HCT116 (cell line): ENCODE data around the gene MRPS34. TPM values are rescaled to one million over a fixed set of nuclear protein-coding genes. Genes with fewer than 3 reads are reported as not detected.

ENCODE experiments used
- ATAC-seq: fragments of 200-7000 bp; cut with Tn5 transposase; 2 replicates; pipeline ENCODE4 v1.9.1; 2020; ENCODE audit warnings: mild to moderate bottlenecking, moderate library complexity
- BruUV-seq: library from RNA; stranded (reverse); fragments of 400-500 nt; replicated peaks from 2 replicates; lab custom pipeline; 2021; lab: Mats Ljungman, UMichigan
- CTCF ChIA-PET: fragments of 300-600 bp; sonication (Branson Sonifier 250); formaldehyde crosslinking; loops from one replicate; lab custom pipeline; 2021; ENCODE audit warnings: antibody characterized with exemption; lab: Charles Lee
- POLR2A ChIA-PET: fragments of 300-600, 350-600 bp; sonication (Branson Sonifier 250); formaldehyde crosslinking; loops from one replicate; lab custom pipeline; 2021; ENCODE audit warnings: antibody characterized with exemption; lab: Charles Lee
- RAD21 ChIA-PET, 2 experiments: fragments of 300-600 bp; sonication (Branson Sonifier 250); formaldehyde crosslinking; loops; one replicate each; lab custom pipeline; 2023; ENCODE audit warnings: low total read pairs in 2 of 2; ENCODE audit not compliant: uncharacterized antibody in 2 of 2, unreplicated experiment in 2 of 2, low non-redundant PET in 1 of 2; lab: Charles Lee
- DNase-seq: peaks from one replicate; pipeline ENCODE4 v3.0.0-alpha.2; 2010; ENCODE audit warnings: low read depth, low spot score
- H2AFZ ChIP-seq: fragments of 200-600 bp; shearing (Covaris generic), sonication (generic); 2 replicates; pipeline ENCODE4 v1.6.1; 2017; ENCODE audit warnings: low read depth, mixed run types, mixed read lengths, antibody characterized with exemption, low read length; ENCODE audit not compliant: poor library complexity, severe bottlenecking
- H3K27ac ChIP-seq: 2 replicates; pipeline ENCODE4 v1.5.1; 2012; ENCODE audit warnings: low read depth, low read length
- H3K27me3 ChIP-seq: fragments of 200-600 bp; sonication (generic); 2 replicates; pipeline ENCODE4 v1.6.1; 2016; ENCODE audit warnings: mixed run types, low read length, mixed read lengths; ENCODE audit not compliant: insufficient read depth
- H3K36me3 ChIP-seq, 2 experiments: fragments of 200-500 bp in 1 of 2; fragments of 200-600 bp in 1 of 2; sonication (Bioruptor generic) in 1 of 2; sonication (generic) in 1 of 2; 2 replicates each; pipeline versions ENCODE4 v1.5.1 to v1.6.1; 2014 to 2016; ENCODE audit warnings: low read length in 2 of 2, inconsistent platforms in 1 of 2, mixed read lengths in 1 of 2, mixed run types in 1 of 2; ENCODE audit not compliant: insufficient read depth in 2 of 2, control insufficient read depth in 1 of 2
- H3K4me1 ChIP-seq, 2 experiments: fragments of 200-600 bp in 1 of 2; sonication (generic) in 1 of 2; 2 replicates each; pipeline versions ENCODE4 v1.5.1 to v1.6.1; 2012 to 2017; ENCODE audit warnings: low read length in 2 of 2, inconsistent platforms in 1 of 2, mild to moderate bottlenecking in 1 of 2, mixed read lengths in 1 of 2, mixed run types in 1 of 2, moderate library complexity in 1 of 2; ENCODE audit not compliant: insufficient read depth in 2 of 2, control insufficient read depth in 1 of 2
- H3K4me2 ChIP-seq: fragments of 200-600 bp; sonication (generic); 2 replicates; pipeline ENCODE4 v1.6.1; 2017; ENCODE audit warnings: mixed run types, low read length, mixed read lengths
- H3K4me3 ChIP-seq, 2 experiments: fragments of 200-600 bp in 1 of 2; sonication (generic) in 1 of 2; replicated peaks in 1 of 2; 2 replicates each; pipeline ENCODE4 v1.5.1; 2011 to 2016; ENCODE audit warnings: low read length in 2 of 2, control low read depth in 1 of 2, low read depth in 1 of 2, mild to moderate bottlenecking in 1 of 2, mixed read lengths in 1 of 2, mixed run types in 1 of 2
- H3K79me2 ChIP-seq: fragments of 200-600 bp; sonication (generic); 2 replicates; pipeline ENCODE4 v1.6.1; 2017; ENCODE audit warnings: mild to moderate bottlenecking, mixed run types, low read length, moderate library complexity, mixed read lengths; ENCODE audit not compliant: insufficient read depth
- H3K9ac ChIP-seq: fragments of 200-600 bp; sonication (generic); 2 replicates; pipeline ENCODE4 v1.6.1; 2016; ENCODE audit warnings: low read length, mixed read lengths
- H3K9me2 ChIP-seq: fragments of 200-600 bp; sonication (generic), shearing (Covaris generic); 2 replicates; pipeline ENCODE4 v1.6.1; 2017; ENCODE audit warnings: mixed run types, mild to moderate bottlenecking, moderate library complexity; ENCODE audit not compliant: insufficient read depth
- H3K9me3 ChIP-seq, 2 experiments: fragments of 200-500 bp in 1 of 2; fragments of 200-600 bp in 1 of 2; sonication (Bioruptor generic) in 1 of 2; sonication (generic) in 1 of 2; 2 replicates each; pipeline ENCODE4 v1.6.1; 2014 to 2017; ENCODE audit warnings: low read length in 2 of 2, mixed read lengths in 2 of 2, inconsistent platforms in 1 of 2, low read depth in 1 of 2, mild to moderate bottlenecking in 1 of 2, mixed run types in 1 of 2, moderate library complexity in 1 of 2; ENCODE audit not compliant: control insufficient read depth in 1 of 2, insufficient read depth in 1 of 2
- H4K20me1 ChIP-seq: fragments of 200-600 bp; sonication (generic), shearing (Covaris generic); 2 replicates; pipeline ENCODE4 v1.6.1; 2017; ENCODE audit warnings: mixed run types, mild to moderate bottlenecking, moderate library complexity; ENCODE audit not compliant: insufficient read depth
- ATF3 ChIP-seq: IDR thresholded peaks from 2 replicates; pipeline ENCODE4 v1.6.1; 2012
- CTCF ChIP-seq, 3 experiments: fragments of 200-600 bp in 1 of 3; sonication (generic) in 1 of 3; IDR thresholded peaks in 2 of 3; conservative IDR thresholded peaks in 1 of 3; 2 replicates each; pipeline ENCODE4 v1.5.1; 2012 to 2017; ENCODE audit warnings: low read depth in 2 of 3, low read length in 2 of 3, antibody characterized with exemption in 1 of 3, borderline replicate concordance in 1 of 3, control low read depth in 1 of 3, mild to moderate bottlenecking in 1 of 3, mixed read lengths in 1 of 3, mixed run types in 1 of 3, moderate library complexity in 1 of 3; ENCODE audit not compliant: insufficient read depth in 1 of 3
- ELF1 ChIP-seq: IDR thresholded peaks from 2 replicates; pipeline ENCODE4 v1.6.1; 2012; ENCODE audit warnings: low read depth, borderline replicate concordance
- EZH2phosphoT487 ChIP-seq: fragments of 200-600 bp; IDR thresholded peaks from 2 replicates; pipeline ENCODE4 v1.6.1; 2018; ENCODE audit warnings: antibody characterized with exemption, borderline replicate concordance
- JUND ChIP-seq: IDR thresholded peaks from 2 replicates; pipeline ENCODE4 v1.6.1; 2012
- MAX ChIP-seq: IDR thresholded peaks from 2 replicates; pipeline ENCODE4 v1.6.1; 2012
- POLR2A ChIP-seq: IDR thresholded peaks from 2 replicates; pipeline ENCODE4 v1.7.0; 2011; ENCODE audit warnings: borderline replicate concordance; ENCODE audit not compliant: insufficient read depth, insufficient read length; ENCODE audit errors: extremely low read depth
- RAD21 ChIP-seq: IDR thresholded peaks from 2 replicates; pipeline ENCODE4 v1.6.1; 2012; ENCODE audit warnings: low read depth, mild to moderate bottlenecking
- REST ChIP-seq: IDR thresholded peaks from 2 replicates; pipeline ENCODE4 v1.6.1; 2012; ENCODE audit warnings: low read depth
- SIN3A ChIP-seq: IDR thresholded peaks from 2 replicates; pipeline ENCODE4 v1.6.1; 2012; ENCODE audit warnings: low read depth
- SP1 ChIP-seq: IDR thresholded peaks from 2 replicates; pipeline ENCODE4 v1.6.1; 2012; ENCODE audit warnings: low read depth
- SRF ChIP-seq: IDR thresholded peaks from 2 replicates; pipeline ENCODE4 v1.6.1; 2012; ENCODE audit warnings: low read depth
- TCF7L2 ChIP-seq: IDR thresholded peaks from 2 replicates; pipeline ENCODE4 v1.7.0; 2011; ENCODE audit warnings: borderline replicate concordance, inconsistent platforms; ENCODE audit not compliant: insufficient read depth, insufficient read length; ENCODE audit errors: extremely low read depth
- YY1 ChIP-seq: IDR thresholded peaks from 2 replicates; pipeline ENCODE4 v1.6.1; 2011; ENCODE audit warnings: low read length, low read depth, moderate library complexity, mild to moderate bottlenecking; ENCODE audit not compliant: insufficient replicate concordance; ENCODE audit errors: extremely low read depth
- ZBTB33 ChIP-seq: IDR thresholded peaks from 2 replicates; pipeline ENCODE4 v1.6.1; 2011; ENCODE audit warnings: mild to moderate bottlenecking, low read length, moderate library complexity; ENCODE audit not compliant: insufficient replicate concordance; ENCODE audit errors: extremely low read depth
- ZNF274 ChIP-seq: fragments of 200-500 bp; sonication (Bioruptor generic); IDR thresholded peaks from 2 replicates; pipeline ENCODE4 v1.6.1; 2014; ENCODE audit warnings: mild to moderate bottlenecking, low read depth, low read length, inconsistent platforms
- intact Hi-C: fragments of 100-400 bp; cut with micrococcal nuclease; formaldehyde crosslinking; loops from 2 replicates; pipeline ENCODE4 v1.10.0; 2022
- total RNA-seq: library from RNA; stranded (reverse); gene quantifications from one replicate; pipeline ENCODE4 v1.2.1, GENCODE V29; 2021; ENCODE audit not compliant: unreplicated experiment

The MRPS34 gene
- total RNA-seq, 1 experiment from 2014 or later, result 200 TPM

GRCh38 chr16:1790261-1790610 lies 17.3 kb upstream of the MRPS34 start:
- Histone ChIP-seq H2AFZ (no peak overlapping the region), H3K9me2 (no peaks in the 10 kb centered on the region), H3K36me3 (no peaks in the 10 kb centered on the region; a peak in 2 of 4 replicates), H3K4me1 (no peaks in the 10 kb centered on the region), H3K4me3 (no peak overlapping the region), H3K27ac (no peak overlapping the region), H3K4me2 (no peak overlapping the region), H3K9ac (no peak overlapping the region), H4K20me1 (no peaks in the 10 kb centered on the region), H3K9me3 (no peaks in the 10 kb centered on the region), H3K79me2 (peaks cover 24% of the 10 kb centered on the region), H3K27me3 (no peaks in the 10 kb centered on the region)
- no peak for DNase-seq
- TF ChIP-seq YY1 (no peak), CTCF (IDR thresholded peaks at IDR 0.05 in 2 of 3, conservative IDR thresholded peaks at IDR 0.05 in 1 of 3; ENCODE audit: borderline replicate concordance in 1 of 3, insufficient read depth in 1 of 3, low read depth in 2 of 3, low read length in 2 of 3) (no peak), ZNF274 (no peak), SP1 (no peak), TCF7L2 (no peak), POLR2A (no peak), RAD21 (no peak), ZBTB33 (no peak), ELF1 (no peak), SRF (no peak), SIN3A (no peak), EZH2phosphoT487 (no peak), REST (no peak), ATF3 (no peak), MAX (no peak), JUND (no peak)
- ChIA-PET CTCF (no interaction called here), POLR2A (no interaction called here), RAD21 (no interaction called here)
- no peak for ATAC-seq
- intact Hi-C loops, result no loop called here
- no TSS peak for BruUV-seq
